ENCODE measurements around the gene ANKRD18A.
"Not testable (repeated sequence)": the region's sequence is repeated elsewhere in the genome, so short reads cannot be mapped to it uniquely, and the experiment has no call there.

DNA sequence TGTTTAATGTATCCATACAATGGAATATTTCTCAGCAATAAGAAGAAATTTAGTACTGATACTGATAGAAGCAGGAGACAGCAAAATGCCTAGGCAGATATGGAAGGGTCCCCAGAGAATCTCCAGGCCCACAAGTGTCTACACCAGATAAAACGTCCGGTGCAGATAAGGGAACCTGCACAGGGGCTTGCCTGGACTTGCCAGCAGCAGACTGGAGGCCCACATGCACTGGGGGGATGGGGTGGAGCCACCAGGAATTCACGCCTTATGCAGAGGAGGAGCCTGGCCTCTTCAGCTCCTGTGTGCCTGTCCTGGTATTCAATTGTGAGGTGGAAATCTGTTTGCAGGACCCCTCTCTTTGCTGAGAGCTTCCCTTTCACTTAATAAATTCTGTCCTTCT, 36.6 kb downstream of the ANKRD18A start:
- TF ChIP-seq, protein P1, sequence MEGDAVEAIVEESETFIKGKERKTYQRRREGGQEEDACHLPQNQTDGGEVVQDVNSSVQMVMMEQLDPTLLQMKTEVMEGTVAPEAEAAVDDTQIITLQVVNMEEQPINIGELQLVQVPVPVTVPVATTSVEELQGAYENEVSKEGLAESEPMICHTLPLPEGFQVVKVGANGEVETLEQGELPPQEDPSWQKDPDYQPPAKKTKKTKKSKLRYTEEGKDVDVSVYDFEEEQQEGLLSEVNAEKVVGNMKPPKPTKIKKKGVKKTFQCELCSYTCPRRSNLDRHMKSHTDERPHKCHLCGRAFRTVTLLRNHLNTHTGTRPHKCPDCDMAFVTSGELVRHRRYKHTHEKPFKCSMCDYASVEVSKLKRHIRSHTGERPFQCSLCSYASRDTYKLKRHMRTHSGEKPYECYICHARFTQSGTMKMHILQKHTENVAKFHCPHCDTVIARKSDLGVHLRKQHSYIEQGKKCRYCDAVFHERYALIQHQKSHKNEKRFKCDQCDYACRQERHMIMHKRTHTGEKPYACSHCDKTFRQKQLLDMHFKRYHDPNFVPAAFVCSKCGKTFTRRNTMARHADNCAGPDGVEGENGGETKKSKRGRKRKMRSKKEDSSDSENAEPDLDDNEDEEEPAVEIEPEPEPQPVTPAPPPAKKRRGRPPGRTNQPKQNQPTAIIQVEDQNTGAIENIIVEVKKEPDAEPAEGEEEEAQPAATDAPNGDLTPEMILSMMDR (IDR thresholded peaks at IDR 0.05; ENCODE audit: insufficient read depth, low read length, poor library complexity, severe bottlenecking): not testable (repeated sequence)
- not testable (repeated sequence) for TF ChIP-seq EZH2phosphoT487 (conservative IDR thresholded peaks at IDR 0.05; ENCODE audit: low read length)
